Measurements from ENCODE around the gene FAM168A. TPM values are rescaled to one million over a fixed set of nuclear protein-coding genes. Genes with fewer than 3 reads are reported as not detected.
A peak's percentile ranks its signal among the peaks of the same experiment; 100 is the strongest.

Gene FAM168A
- total and polyA plus RNA-seq, 10 of the 15 experiments (the other 5 are each of a cell fraction or from before 2014, with no cell fraction given), result 1.7 to 20.0 (median 10.0) TPM

DNA sequence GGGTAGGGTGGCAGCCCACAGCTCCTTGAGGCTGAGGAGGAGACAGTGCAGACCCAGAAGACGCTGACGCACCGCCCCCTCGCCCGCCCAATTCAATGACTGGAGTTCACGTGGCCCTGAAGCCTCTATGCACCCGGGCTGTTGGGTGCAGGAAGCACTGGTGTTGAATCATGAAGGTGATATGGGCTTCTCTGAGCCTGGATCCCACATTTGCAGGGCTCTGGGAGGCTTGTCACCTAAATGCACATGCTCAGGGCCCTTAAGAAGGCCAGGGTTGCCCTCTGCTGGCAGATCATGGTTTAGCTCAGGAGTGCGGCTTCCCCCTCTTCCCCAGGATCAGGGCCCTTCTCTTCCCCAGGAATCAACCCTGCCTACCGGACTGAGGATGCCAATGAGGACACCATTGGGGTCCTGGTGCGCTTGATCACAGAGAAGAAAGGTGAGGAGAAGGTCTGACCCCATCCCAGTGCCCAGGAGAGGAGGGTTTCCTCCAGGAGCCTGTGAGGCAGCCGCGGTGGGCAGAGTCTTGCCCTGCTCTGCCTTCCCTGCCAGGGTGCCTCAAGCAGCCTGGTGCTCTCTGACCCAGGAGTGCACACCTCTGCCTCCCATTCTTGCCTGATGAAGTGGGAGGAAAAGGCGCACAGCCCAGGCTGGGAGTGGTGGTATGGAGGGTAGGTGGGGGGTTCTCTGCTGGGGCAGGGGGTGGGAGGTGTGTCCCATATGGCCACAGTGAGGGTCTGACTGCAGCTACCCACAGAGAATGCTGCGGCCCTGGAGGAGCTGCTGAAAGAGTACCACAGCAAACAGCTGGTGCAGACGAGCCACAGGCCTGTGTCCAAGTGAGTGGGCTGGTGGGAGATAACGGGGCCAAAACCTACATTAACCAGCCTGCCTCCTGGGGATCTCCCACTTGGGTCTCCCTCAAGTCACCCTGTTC lies 204.2 kb downstream of the FAM168A start:
- ChIA-PET POLR2A (interaction anchor here (0.9 to 1.5 kb wide), 3 partner anchors 9 to 43 kb away, joined by 3 to 4 read pairs (median 3); no protein-coding TSS in a partner anchor), CTCF (interaction anchor here (0.7 to 25.6 kb wide), 22 partner anchors 9 to 297 kb away, joined by 3 to 400 read pairs (median 6); no protein-coding TSS in a partner anchor), SMC1A (ENCODE audit: uncharacterized antibody, unreplicated experiment) (interaction anchor here (0.7 to 2.7 kb wide), 12 partner anchors 9 to 267 kb away, joined by 3 to 44 read pairs (median 4); no protein-coding TSS in a partner anchor), RAD21 (ENCODE audit: unreplicated experiment) (interaction anchor here (0.6 to 2.3 kb wide), 14 partner anchors 9 to 267 kb away, joined by 3 to 71 read pairs (median 6); partner anchors contain the start of gene RELT)
- DNase-seq (ENCODE audit: low read depth, low spot score) (no peak), FAIRE-seq (peak; percentile 73), ATAC-seq (peak; percentile 84)
- intact Hi-C loops (cut with micrococcal nuclease; ENCODE audit: unreplicated experiment) (loop anchor here (1.0 to 2.0 kb wide), 2 partner anchors 17 to 42 kb away; partner anchors contain the start of gene RELT), in situ Hi-C loops (cut with MboI) (no loop called here)
- no peak overlapping the region for H3K9ac ChIP-seq (ENCODE audit: control insufficient read depth, insufficient read depth, low read length)
- no peaks in the 10 kb centered on the region for H3K9me3 ChIP-seq (replicated peaks; ENCODE audit: control insufficient read depth, insufficient read depth, low read length)
- H3K4me1 ChIP-seq (ENCODE audit: control insufficient read depth, insufficient read depth, low read length), result peaks cover 4% of the 10 kb centered on the region
- 73% methylated on average over 16 of the region's 16 CpGs for WGBS (ENCODE audit: insufficient coverage, insufficient replicate concordance, low lambda C conversion rate, missing lambda C conversion rate)
- H3K4me2 ChIP-seq (ENCODE audit: control insufficient read depth, insufficient read depth), result no peak overlapping the region
- no TSS peak for BruUV-seq (replicated peaks)
- H3K79me2 ChIP-seq (ENCODE audit: control insufficient read depth, insufficient read depth, low read length), result peaks cover 20% of the 10 kb centered on the region
- peaks cover 31 to 72% of the 10 kb centered on the region in 2 experiments for H3K36me3 ChIP-seq (ENCODE audit: control insufficient read depth in 2 of 2, insufficient read depth in 2 of 2, low read length in 1 of 2)
- H2AFZ ChIP-seq (ENCODE audit: control insufficient read depth, low read depth, low read length), result no peak overlapping the region
- H3K27ac ChIP-seq (ENCODE audit: control insufficient read depth, insufficient read depth), result no peak overlapping the region
- no peaks in the 10 kb centered on the region for H4K20me1 ChIP-seq (ENCODE audit: control insufficient read depth, insufficient read depth)
- no peaks in the 10 kb centered on the region for H3K27me3 ChIP-seq (replicated peaks in 1 of 2; ENCODE audit: control insufficient read depth in 2 of 2, insufficient read depth in 2 of 2, low read length in 1 of 2)
- H3K4me3 ChIP-seq, result no peak overlapping the region
- TF ChIP-seq RB1 (IDR thresholded peaks at IDR 0.05; ENCODE audit: borderline replicate concordance) (peak; percentile 50; the same call in 1 of the 2 replicates), SMAD5 (IDR thresholded peaks at IDR 0.05; ENCODE audit: low read depth) (no peak), SPI1 (IDR thresholded peaks at IDR 0.05; ENCODE audit: borderline replicate concordance, insufficient read depth, low read depth, low read length) (no peak), SUZ12 (IDR thresholded peaks at IDR 0.05; ENCODE audit: unreplicated experiment) (no peak), ZNF24 (IDR thresholded peaks at IDR 0.05) (peak; percentile 39; the same call in 1 of the 2 replicates), RUNX3 (IDR thresholded peaks at IDR 0.05; ENCODE audit: low read length) (0 out of 2 replicates have a peak, but pooled peaks have one; percentile 14), NR2F1 (conservative IDR thresholded peaks at IDR 0.05) (no peak), TCF3 (IDR thresholded peaks at IDR 0.05; ENCODE audit: borderline replicate concordance, insufficient read depth, low read depth, low read length) (no peak), MYC (IDR thresholded peaks at IDR 0.05; ENCODE audit: insufficient read depth, insufficient read length, insufficient replicate concordance, low read length, severe bottlenecking) (no peak), HDAC6 (IDR thresholded peaks at IDR 0.05; ENCODE audit: unreplicated experiment) (no peak), HDGF (IDR thresholded peaks at IDR 0.05) (no peak), SMC3 (IDR thresholded peaks at IDR 0.05; ENCODE audit: borderline replicate concordance, low read length) (peak; percentile 95), BACH1 (IDR thresholded peaks at IDR 0.05; ENCODE audit: borderline replicate concordance) (no peak)
- TF ChIP-seq, protein P1, sequence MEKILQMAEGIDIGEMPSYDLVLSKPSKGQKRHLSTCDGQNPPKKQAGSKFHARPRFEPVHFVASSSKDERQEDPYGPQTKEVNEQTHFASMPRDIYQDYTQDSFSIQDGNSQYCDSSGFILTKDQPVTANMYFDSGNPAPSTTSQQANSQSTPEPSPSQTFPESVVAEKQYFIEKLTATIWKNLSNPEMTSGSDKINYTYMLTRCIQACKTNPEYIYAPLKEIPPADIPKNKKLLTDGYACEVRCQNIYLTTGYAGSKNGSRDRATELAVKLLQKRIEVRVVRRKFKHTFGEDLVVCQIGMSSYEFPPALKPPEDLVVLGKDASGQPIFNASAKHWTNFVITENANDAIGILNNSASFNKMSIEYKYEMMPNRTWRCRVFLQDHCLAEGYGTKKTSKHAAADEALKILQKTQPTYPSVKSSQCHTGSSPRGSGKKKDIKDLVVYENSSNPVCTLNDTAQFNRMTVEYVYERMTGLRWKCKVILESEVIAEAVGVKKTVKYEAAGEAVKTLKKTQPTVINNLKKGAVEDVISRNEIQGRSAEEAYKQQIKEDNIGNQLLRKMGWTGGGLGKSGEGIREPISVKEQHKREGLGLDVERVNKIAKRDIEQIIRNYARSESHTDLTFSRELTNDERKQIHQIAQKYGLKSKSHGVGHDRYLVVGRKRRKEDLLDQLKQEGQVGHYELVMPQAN (conservative IDR thresholded peaks at IDR 0.05), result no peak
- TF ChIP-seq, protein P2, sequence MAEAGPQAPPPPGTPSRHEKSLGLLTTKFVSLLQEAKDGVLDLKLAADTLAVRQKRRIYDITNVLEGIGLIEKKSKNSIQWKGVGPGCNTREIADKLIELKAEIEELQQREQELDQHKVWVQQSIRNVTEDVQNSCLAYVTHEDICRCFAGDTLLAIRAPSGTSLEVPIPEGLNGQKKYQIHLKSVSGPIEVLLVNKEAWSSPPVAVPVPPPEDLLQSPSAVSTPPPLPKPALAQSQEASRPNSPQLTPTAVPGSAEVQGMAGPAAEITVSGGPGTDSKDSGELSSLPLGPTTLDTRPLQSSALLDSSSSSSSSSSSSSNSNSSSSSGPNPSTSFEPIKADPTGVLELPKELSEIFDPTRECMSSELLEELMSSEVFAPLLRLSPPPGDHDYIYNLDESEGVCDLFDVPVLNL (IDR thresholded peaks at IDR 0.05; ENCODE audit: low read depth, low read length), result no peak
- TF ChIP-seq, protein P3, sequence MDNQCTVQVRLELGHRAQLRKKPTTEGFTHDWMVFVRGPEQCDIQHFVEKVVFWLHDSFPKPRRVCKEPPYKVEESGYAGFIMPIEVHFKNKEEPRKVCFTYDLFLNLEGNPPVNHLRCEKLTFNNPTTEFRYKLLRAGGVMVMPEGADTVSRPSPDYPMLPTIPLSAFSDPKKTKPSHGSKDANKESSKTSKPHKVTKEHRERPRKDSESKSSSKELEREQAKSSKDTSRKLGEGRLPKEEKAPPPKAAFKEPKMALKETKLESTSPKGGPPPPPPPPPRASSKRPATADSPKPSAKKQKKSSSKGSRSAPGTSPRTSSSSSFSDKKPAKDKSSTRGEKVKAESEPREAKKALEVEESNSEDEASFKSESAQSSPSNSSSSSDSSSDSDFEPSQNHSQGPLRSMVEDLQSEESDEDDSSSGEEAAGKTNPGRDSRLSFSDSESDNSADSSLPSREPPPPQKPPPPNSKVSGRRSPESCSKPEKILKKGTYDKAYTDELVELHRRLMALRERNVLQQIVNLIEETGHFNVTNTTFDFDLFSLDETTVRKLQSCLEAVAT (IDR thresholded peaks at IDR 0.05), result no peak
